DND-41 (cell line): ENCODE measurements around the gene ADCY2.

ENCODE experiments used
- EZH2 ChIP-seq: IDR thresholded peaks from 3 replicates; pipeline ENCODE4 v1.6.1; 2012; ENCODE audit warnings: borderline replicate concordance, low read depth, mild to moderate bottlenecking, moderate library complexity, low read length, inconsistent platforms; ENCODE audit not compliant: severe bottlenecking
- TF ChIP-seq, protein P1 (sequence below): IDR thresholded peaks from 2 replicates; pipeline ENCODE4 v1.5.1; 2012; ENCODE audit warnings: borderline replicate concordance, low read length, moderate library complexity, mild to moderate bottlenecking; ENCODE audit not compliant: poor library complexity, severe bottlenecking; ENCODE audit errors: extremely low read depth

DNA sequence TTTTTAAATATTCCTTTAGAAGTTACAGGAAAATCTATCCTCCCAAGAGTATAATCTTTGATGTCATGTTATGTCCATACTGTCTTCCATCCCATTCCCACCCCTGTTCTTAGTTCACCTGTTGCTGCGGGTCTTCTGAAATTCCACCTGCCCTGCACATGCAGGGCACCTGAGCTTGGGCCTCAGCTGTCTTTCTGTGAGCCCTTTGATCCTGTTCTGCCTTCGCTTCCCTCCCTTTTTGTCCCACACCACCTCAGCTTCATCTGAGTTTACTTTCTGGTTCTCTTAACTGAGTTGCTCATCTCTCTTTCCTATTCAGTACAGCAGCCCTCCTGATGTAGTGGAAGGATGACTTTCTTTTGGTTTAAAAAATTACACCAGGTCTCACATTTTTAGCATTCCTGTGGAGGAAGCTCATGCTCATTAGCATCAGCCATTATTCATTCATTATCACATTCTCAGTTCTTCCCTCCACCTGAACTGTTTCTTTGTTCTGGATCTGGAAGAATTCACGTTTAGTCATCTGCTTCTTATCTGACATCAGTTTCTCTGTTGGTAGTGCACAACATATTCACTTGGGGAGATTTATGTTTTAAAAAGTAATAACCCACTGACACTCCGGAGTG lies 211.0 kb downstream of the ADCY2 start:
- TF ChIP-seq, protein P1, sequence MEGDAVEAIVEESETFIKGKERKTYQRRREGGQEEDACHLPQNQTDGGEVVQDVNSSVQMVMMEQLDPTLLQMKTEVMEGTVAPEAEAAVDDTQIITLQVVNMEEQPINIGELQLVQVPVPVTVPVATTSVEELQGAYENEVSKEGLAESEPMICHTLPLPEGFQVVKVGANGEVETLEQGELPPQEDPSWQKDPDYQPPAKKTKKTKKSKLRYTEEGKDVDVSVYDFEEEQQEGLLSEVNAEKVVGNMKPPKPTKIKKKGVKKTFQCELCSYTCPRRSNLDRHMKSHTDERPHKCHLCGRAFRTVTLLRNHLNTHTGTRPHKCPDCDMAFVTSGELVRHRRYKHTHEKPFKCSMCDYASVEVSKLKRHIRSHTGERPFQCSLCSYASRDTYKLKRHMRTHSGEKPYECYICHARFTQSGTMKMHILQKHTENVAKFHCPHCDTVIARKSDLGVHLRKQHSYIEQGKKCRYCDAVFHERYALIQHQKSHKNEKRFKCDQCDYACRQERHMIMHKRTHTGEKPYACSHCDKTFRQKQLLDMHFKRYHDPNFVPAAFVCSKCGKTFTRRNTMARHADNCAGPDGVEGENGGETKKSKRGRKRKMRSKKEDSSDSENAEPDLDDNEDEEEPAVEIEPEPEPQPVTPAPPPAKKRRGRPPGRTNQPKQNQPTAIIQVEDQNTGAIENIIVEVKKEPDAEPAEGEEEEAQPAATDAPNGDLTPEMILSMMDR, result no peak
- TF ChIP-seq EZH2, result no peak
